ENCODE measurements around the gene TSPAN5.

The TSPAN5 gene

DNA sequence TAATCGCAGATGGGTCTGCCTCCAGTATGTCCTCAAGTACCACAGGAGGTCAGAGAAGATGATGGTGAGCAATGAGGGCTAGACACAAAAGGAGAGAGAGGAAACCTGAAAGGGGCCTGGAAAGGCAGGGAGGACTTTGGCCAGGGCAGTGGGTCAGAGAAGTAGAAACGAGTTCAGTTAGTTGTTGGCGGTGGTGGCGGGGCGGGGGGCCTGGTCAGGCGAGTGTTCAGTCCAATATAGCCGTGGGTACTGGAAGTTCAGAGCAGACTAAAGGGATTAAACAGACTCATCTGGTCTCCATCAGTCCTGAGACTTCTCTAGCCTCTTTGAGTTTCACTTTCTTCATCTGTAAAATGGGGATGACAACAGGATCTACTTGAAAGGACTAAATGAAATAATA, 90.8 kb downstream of the TSPAN5 start:
- DNase-seq, result no peak
- TF ChIP-seq GATA1 (IDR thresholded peaks at IDR 0.05; ENCODE audit: low read depth, low read length), result no peak
- TF ChIP-seq POLR2A (IDR thresholded peaks at IDR 0.05; ENCODE audit: low read length), result no peak

DNA sequence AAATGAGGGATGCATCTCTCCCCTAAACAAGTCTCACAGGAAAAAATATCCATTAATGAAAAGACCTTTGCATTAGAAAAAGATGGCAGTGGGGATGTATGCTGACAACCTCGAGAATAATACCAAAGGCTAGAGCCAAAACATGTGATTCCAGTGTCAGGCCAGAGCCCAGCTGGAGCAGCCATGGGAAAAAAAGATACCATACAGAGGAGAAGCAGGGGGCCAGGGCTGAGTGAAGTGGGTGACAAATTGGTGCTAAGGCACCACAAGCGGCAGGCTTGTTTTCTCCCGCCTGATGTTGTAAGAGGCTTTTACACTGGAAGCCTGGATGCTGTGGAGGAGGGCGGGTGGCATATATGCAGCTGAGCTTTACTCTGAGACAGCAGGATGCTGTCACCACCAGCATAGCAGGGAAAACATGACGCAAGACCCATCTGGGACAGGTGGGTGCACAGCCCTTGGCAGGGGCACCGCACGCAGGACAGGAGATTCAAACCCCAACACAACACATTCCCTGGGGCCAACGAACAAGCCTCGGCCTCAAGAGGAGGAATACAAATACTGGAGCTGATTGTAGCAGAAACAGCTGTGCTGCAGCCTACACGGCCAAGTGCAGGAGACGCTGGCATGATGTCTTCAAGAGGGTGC, 91.9 kb downstream of the TSPAN5 start:
- DNase-seq, result no peak
- TF ChIP-seq GATA1 (IDR thresholded peaks at IDR 0.05; ENCODE audit: low read depth, low read length), result no peak
- TF ChIP-seq POLR2A (IDR thresholded peaks at IDR 0.05; ENCODE audit: low read length), result no peak

DNA sequence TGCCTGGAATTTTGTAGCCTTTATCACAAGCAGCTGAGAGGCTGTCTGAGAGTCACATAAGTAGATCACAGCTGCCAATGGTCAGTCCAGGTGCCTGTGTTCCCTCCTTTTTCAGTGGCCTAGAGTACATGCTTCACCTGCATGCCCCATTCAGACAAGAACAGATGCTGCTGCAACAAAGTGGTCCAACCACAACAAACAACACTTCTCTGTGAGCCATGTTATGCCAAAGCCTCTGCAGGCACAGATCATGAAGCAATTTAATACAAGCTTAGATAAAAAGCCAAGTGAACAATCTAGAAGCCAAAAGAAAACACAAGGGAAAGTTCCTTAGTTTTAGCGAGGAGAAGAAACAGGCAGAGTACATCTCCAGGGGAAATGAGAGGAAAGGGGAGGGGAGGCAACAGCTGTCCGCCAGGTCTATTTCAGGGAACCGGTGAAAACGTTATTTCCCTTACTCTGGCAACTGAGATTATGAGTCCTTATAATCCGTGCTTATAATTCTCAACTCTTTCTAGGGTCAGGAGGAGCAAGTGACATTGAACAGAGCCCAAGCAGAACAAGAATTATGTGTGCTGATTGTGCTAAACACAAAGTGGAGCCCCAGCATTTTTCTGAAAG, 92.6 kb downstream of the TSPAN5 start:
- TF ChIP-seq POLR2A (IDR thresholded peaks at IDR 0.05; ENCODE audit: low read length), result no peak
- no peak for TF ChIP-seq GATA1 (IDR thresholded peaks at IDR 0.05; ENCODE audit: low read depth, low read length)
- no peak for DNase-seq

DNA sequence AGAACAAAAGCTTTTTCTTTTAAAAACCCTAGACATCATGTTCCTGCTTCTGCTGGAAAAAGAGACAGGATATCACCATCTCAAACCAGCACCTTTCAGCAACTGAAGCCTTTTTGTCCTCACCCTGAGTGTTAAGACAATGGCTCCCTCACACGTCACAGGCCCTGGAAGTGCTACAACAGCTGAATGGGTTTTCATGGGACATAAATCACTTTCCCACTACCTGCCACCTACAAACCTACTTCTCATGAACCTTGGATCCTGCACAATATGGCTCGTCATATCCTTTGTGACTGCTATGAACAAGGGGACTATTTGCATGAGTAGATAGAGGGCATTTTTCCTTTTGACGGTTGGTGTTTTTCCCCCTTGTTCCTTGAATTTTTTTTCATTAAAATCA, 93.6 kb downstream of the TSPAN5 start:
- DNase-seq, result no peak
- TF ChIP-seq GATA1 (IDR thresholded peaks at IDR 0.05; ENCODE audit: low read depth, low read length), result no peak
- TF ChIP-seq POLR2A (IDR thresholded peaks at IDR 0.05; ENCODE audit: low read length), result no peak

DNA sequence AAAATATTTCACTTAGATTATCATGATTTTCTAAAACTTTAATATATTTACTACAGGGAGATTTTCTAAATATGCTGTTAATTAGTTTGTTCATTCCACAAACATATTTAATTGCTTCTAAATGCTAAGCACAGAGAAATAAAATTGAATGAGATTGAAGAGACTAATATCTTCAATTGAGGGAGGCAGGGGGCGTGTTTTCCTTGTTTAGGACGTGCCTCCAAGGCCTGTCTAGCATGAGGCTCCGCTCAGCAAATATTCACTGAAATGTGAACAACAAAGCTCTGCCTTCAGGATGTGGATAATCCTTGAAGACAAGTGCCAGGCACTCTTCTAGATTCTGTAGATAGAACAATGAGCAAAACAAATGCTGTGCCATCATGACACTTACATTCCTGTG, 98.1 kb downstream of the TSPAN5 start:
- DNase-seq, result no peak
- TF ChIP-seq POLR2A (IDR thresholded peaks at IDR 0.05; ENCODE audit: low read length) (no peak), GATA1 (IDR thresholded peaks at IDR 0.05; ENCODE audit: low read depth, low read length) (no peak)

DNA sequence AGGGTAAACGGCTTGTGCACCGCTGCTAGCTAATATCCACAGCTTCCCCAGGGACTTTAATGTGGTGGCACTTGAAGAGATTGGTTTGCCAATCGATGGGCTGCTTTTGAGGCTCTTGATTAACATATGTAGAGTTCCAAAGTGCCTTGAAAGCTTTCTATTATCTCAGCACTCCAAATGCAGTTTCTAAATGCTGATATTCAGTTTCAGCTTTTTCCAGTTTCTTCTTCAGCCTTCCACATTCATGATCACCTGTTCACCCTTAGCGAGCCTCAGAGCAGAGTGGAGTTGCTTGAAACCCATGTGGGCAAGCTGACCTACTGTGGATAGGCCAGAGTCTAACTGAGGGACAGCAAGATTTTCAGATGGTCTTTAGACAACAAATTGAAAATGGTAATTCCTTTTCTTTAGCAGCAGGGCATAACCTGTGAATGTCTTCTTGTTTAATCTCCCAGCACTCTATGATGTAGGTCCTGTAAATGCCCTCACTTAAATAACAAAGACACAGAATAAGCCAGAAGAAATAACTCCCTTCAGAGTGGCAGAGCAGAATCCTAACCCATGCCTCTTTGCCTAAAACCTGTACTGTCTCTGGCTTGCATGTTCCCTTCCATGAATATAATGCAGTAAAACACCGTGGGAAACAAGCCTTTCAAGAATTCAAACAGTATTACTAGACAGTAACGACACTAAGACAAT, 99.8 kb downstream of the TSPAN5 start:
- TF ChIP-seq POLR2A (IDR thresholded peaks at IDR 0.05; ENCODE audit: low read length) (no peak), GATA1 (IDR thresholded peaks at IDR 0.05; ENCODE audit: low read depth, low read length) (no peak)
- DNase-seq, result no peak

DNA sequence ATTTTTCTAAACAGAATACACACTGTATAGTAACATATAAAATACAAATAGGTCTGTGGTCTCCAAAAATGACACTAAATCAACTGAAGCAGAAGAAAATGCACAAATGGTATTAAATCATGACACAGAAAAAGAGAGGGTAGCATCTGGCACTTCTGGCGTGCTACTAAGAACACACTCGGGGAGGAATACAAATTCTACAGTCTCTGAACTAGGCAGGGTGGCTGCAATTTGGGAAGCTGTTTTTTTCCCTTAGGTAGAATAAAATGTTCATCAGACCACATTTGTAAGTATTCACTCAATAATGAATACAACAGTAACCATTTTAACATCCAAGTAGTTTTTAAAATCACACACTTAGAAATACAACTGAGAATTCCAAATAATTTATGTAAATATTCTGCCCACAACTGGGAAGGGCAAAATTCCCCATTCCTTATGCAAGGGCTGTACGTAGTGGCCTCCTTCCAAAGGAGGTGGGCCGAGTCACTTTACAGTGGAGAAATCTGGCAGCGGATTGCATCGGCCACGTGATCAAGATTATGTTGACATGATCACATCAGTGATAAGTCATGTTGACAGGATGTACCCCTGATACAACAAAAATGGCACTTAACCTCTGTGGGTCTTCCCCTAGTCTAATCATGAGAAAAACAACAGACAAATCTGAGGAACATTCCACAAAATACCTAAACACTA, 101.1 kb downstream of the TSPAN5 start:
- no peak for DNase-seq
- TF ChIP-seq GATA1 (IDR thresholded peaks at IDR 0.05; ENCODE audit: low read depth, low read length) (no peak), POLR2A (IDR thresholded peaks at IDR 0.05; ENCODE audit: low read length) (no peak)

DNA sequence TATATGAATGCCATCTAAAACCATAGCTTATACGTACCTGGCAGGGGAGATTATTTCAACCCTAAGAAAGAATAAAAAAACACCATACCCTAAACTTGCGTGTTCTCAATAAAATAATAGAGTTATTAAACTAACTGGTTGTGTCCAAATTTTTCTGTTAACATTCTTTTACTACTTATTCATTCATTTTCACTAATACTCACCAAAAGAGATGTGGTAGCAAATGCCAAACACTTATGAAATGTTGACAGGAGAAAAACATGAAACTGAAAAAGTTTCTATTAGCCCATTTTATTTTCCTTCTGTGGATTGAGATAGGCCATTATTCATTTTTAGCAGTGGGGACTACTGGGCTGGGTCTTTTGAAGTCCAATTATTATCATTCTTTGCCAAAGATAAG, 102.0 kb downstream of the TSPAN5 start:
- no peak for DNase-seq
- TF ChIP-seq GATA1 (IDR thresholded peaks at IDR 0.05; ENCODE audit: low read depth, low read length) (no peak), POLR2A (IDR thresholded peaks at IDR 0.05; ENCODE audit: low read length) (no peak)

DNA sequence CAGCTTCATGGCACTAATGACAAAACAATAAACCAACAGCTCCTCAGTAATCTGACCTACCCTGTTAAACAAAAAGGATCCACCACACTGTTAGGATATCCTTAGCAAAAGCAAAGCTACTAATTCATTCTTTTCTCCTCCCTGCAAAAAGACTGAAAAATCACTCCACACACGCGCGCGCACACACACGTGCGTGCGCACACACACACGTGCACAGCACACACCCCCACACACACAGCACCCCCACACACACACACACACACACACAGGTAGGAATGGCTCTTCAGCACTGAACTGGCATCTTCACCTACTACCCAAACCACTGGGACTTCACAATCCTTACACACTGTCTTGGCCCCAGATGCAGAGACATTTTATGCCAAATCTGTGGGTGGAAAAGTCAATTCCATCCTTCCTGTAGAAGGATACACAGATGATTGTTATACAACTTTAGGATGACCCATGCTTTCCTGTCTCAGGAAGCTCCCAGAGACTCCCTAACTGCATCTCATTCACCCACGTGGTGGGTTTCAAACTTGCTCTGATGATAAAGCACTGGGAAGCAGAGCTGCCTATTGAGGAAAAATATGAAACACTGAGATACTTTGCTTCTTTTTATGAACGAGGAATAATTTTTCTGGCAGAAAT, 102.5 kb downstream of the TSPAN5 start:
- TF ChIP-seq GATA1 (IDR thresholded peaks at IDR 0.05; ENCODE audit: low read depth, low read length) (no peak), POLR2A (IDR thresholded peaks at IDR 0.05; ENCODE audit: low read length) (no peak)
- DNase-seq, result no peak

DNA sequence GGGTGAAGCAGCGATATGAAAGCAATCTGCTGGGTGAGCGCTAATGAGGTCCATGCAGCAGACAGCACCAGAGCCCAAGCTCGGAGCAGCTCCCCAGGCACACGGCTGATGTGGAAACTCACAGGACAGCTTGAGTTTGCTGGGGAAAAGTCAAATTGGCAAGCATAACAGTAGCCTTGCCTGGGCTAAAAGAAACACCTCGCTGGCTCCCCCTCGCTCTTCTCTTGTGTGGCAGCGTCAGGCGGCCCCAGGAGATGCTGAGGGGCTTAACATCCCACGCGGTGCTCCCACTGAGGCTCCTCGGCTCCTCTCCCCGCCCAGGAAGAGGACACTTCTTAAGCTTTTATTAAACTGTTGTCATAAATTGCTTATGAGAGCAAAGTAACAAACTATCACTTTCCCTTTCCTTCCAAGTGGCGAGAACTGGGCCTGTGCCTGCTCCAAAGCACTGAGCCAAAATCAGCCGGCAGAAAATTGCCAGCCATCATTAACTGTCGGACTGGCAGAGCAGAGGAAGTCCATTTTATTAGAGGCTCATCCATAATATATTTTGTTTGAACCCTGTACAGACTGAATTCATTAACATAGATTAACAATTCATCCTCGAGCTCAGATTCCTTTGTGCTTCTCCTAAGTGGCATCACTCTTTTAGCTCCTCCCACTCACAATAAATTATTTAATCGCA, 111.4 kb downstream of the TSPAN5 start:
- no peak for TF ChIP-seq POLR2A (IDR thresholded peaks at IDR 0.05; ENCODE audit: low read length)
- no peak for TF ChIP-seq GATA1 (IDR thresholded peaks at IDR 0.05; ENCODE audit: low read depth, low read length)
- no peak for DNase-seq

DNA sequence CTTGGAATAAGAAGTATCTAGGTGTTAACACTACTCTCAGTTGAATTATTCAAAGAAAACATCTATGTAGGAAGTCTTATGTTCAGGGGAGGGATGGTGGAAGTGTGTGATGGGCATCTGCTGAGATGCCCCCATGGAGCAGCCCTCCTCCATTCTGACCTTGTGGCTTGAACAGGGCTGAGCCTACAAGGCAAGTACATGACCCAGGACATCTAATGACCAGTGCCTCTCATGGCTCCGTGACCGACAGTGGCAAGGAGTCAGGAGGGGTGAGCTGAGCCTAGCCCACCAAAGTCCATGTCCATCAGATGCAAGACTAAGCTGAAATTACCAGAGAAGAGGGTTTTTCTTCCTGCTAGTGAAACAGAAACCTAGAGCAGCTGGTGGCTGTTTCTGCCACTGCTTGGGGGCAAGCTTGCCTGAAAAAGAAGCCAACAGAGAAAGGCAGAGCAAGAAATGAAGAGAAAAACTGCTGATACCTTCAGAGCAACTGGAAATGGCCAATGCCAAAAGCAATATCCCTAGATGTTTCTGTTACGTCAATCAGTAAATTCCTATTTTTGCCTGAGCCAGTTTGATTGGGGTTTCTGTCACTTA, 113.5 kb downstream of the TSPAN5 start:
- no peak for DNase-seq
- TF ChIP-seq POLR2A (IDR thresholded peaks at IDR 0.05; ENCODE audit: low read length) (no peak), GATA1 (IDR thresholded peaks at IDR 0.05; ENCODE audit: low read depth, low read length) (no peak)

DNA sequence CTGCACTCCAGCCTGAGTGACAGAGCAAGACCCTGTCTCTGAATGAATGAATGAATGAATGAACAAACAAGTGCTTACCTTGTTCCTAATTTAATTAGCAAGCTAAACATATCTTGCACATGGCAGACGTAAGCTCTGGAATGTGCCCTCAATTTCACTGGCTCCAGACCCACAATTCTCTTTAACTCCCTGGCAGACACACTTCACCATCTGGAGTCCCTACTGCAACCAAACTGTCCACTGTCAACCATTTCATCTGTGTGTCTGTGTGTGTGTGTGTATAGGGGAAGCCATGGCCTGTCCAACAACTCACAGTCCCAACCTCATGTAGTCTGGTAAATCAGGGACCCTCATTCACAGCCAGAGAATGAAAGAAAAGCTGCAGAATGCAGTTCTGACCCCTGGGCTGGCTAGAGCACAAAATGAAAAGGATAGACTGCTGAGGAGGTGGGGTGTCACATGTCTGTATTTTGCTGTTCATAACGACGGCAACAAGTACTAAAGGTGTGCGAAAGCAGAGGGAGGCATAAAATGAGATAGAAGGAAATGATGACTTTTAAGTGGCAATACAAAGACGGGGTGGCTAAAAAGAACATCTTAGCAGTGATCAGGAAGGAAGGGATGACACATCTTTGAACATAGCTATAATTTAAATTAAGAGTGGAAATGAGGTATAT, 114.1 kb downstream of the TSPAN5 start:
- TF ChIP-seq GATA1 (IDR thresholded peaks at IDR 0.05; ENCODE audit: low read depth, low read length) (no peak), POLR2A (IDR thresholded peaks at IDR 0.05; ENCODE audit: low read length) (no peak)
- no peak for DNase-seq
